GM12878 (cell line): ENCODE measurements around the gene CCS. TPM values are rescaled to one million over a fixed set of nuclear protein-coding genes. Genes with fewer than 3 reads are reported as not detected.
A peak's percentile ranks its signal among the peaks of the same experiment; 100 is the strongest.

Experiments
- BHLHE40 ChIP-seq, 2 experiments: fragments of 450-650 bp in 1 of 2; IDR thresholded peaks; 2 replicates each; pipeline ENCODE4 v1.6.1; 2011 to 2017; ENCODE audit warnings: low read depth in 2 of 2, borderline replicate concordance in 1 of 2, improper control_type of control experiment in 1 of 2, low read length in 1 of 2, mild to moderate bottlenecking in 1 of 2
- BRCA1 ChIP-seq: IDR thresholded peaks from 2 replicates; pipeline ENCODE4 v1.6.1; 2011; ENCODE audit warnings: low read depth, low read length, improper control_type of control experiment
- ESRRA ChIP-seq: IDR thresholded peaks from 2 replicates; pipeline ENCODE4 v1.6.1; 2012; ENCODE audit warnings: mild to moderate bottlenecking, low read length, improper control_type of control experiment
- GATAD2B ChIP-seq: fragments of 450-650 bp; conservative IDR thresholded peaks from 2 replicates; pipeline ENCODE4 v1.6.1; 2017; ENCODE audit warnings: low read depth, mild to moderate bottlenecking, moderate library complexity
- HDAC6 ChIP-seq: fragments of 200-600 bp; sonication (generic); IDR thresholded peaks from one replicate; pipeline ENCODE4 v1.8.0; 2017; ENCODE audit warnings: antibody characterized with exemption; ENCODE audit not compliant: unreplicated experiment
- HDGF ChIP-seq: fragments of 450-650 bp; IDR thresholded peaks from 2 replicates; pipeline ENCODE4 v1.6.1; 2016; ENCODE audit warnings: antibody characterized with exemption
- JUNB ChIP-seq: IDR thresholded peaks from 2 replicates; pipeline ENCODE4 v1.6.1; 2016; ENCODE audit warnings: antibody characterized with exemption, mild to moderate bottlenecking
- MEF2B ChIP-seq: fragments of 450-650 bp; IDR thresholded peaks from 2 replicates; pipeline ENCODE4 v1.6.1; 2018; ENCODE audit warnings: mild to moderate bottlenecking, moderate library complexity; ENCODE audit not compliant: partially characterized antibody, poor library complexity, severe bottlenecking
- NBN ChIP-seq: fragments of 450-650 bp; IDR thresholded peaks from 2 replicates; pipeline ENCODE4 v1.6.1; 2016
- SMARCA5 ChIP-seq: fragments of 450-650 bp; IDR thresholded peaks from 2 replicates; pipeline ENCODE4 v1.6.1; 2017; ENCODE audit warnings: mild to moderate bottlenecking
- SPI1 ChIP-seq: IDR thresholded peaks from 2 replicates; pipeline ENCODE4 v1.6.1; 2011; ENCODE audit warnings: low read depth, mild to moderate bottlenecking, low read length, moderate library complexity, borderline replicate concordance; ENCODE audit not compliant: insufficient read depth
- SREBF1 ChIP-seq: IDR thresholded peaks from 2 replicates; pipeline ENCODE4 v1.6.1; 2012; ENCODE audit warnings: mild to moderate bottlenecking, low read length
- TCF12 ChIP-seq: IDR thresholded peaks from 2 replicates; pipeline ENCODE4 v1.6.1; 2011; ENCODE audit warnings: low read depth, mild to moderate bottlenecking, low read length
- YY1 ChIP-seq: IDR thresholded peaks from 2 replicates; pipeline ENCODE4 v1.6.1; 2011; ENCODE audit warnings: low read depth, mild to moderate bottlenecking, low read length
- ZBED1 ChIP-seq: IDR thresholded peaks from 2 replicates; pipeline ENCODE4 v1.6.1; 2016; ENCODE audit warnings: borderline replicate concordance
- ZNF24 ChIP-seq: fragments of 450-650 bp; IDR thresholded peaks from 2 replicates; pipeline ENCODE4 v1.6.1; 2017; ENCODE audit warnings: antibody characterized with exemption, mild to moderate bottlenecking
- polyA plus RNA-seq, 11 experiments: library from polyadenylated mRNA; depleted of rRNA in 4 of 11; unstranded in 6 of 11; stranded (reverse) in 5 of 11; fragments of >200 nt; fragmentation: Nextera tagmentation in 4 of 11; fragmentation: Illumina TruSeq in 1 of 11; extraction: Ambion mirVana in 4 of 11; extraction: Trizol in 1 of 11; gene quantifications; 1 replicate in 1 of 11; 2 replicates in 10 of 11; pipeline versions ENCODE4 v1.2.1 to v1.2.3, GENCODE V29; 2011 to 2016; ENCODE audit warnings: inconsistent platforms in 2 of 11, missing spikeins in 2 of 11, low read depth in 1 of 11
- total RNA-seq, 4 experiments: library from RNA; depleted of rRNA in 3 of 4; stranded (reverse); fragments of >200 nt in 3 of 4; fragmentation: Illumina TruSeq in 1 of 4; extraction: Trizol in 1 of 4; gene quantifications; 2 replicates each; pipeline versions ENCODE4 v1.2.1 to v1.2.3, GENCODE V29; 2013 to 2021
- TF ChIP-seq, protein P1 (sequence below): fragments of 450-650 bp; IDR thresholded peaks from 2 replicates; pipeline ENCODE4 v1.6.1; 2017; ENCODE audit warnings: mild to moderate bottlenecking, moderate library complexity
- TF ChIP-seq, protein P2 (sequence below): fragments of 450-650 bp; IDR thresholded peaks from 2 replicates; pipeline ENCODE4 v1.6.1; 2016; ENCODE audit warnings: mild to moderate bottlenecking
- TF ChIP-seq, protein P3 (sequence below): fragments of 450-650 bp; IDR thresholded peaks from 2 replicates; pipeline ENCODE4 v1.6.1; 2017; ENCODE audit warnings: low read depth, mild to moderate bottlenecking, moderate library complexity
- TF ChIP-seq, protein P4 (sequence below): fragments of 150-350 bp; IDR thresholded peaks from 2 replicates; pipeline ENCODE4 v1.6.1; 2016; ENCODE audit warnings: low read depth, low read length

CCS gene
- total and polyA plus RNA-seq, 10 of the 15 experiments (the other 5 are each of a cell fraction or from before 2014, with no cell fraction given) = 1.5 to 44.2 (median 30.6) TPM

DNA sequence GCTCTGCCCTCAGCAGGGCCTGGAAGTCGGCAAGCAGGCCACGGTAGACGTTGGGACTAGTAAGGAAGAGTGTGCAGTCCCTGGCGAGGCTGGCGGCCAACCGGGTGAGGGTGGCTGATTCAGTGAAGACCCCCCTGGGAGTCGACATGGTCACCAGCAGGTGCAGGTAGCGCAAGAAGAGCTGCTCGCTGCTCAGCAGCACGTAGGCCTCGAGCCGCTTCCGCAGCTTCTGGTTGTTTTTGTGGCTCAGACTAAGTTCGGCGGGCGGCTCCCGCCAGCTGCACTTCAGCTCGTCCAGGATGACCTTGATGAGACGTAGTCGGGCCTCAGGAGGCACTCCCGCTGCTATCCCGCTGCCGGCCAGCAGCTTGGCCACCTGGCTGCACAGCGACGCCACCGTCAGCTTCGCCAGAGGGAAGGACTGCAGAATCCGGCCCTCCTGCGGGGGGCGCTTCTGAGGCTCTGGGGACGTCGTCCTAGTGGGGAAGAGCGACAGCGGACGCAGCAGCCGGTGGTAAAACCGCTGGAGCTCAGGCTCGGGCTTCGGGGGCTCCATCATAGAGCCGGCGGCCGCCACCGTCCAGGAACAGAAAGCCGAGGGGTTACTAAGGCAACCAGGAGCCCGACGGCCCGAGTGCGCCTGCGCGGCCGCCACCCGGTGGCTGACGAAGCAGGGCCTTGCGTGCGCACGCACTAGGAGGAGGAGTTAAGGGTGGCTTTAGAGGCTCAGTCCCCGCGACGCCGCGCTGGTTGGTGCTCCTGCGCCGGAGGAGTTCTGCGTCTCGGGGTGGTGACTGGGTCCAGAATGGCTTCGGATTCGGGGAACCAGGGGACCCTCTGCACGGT, at the start of gene CCS, which contains the start of gene CCDC87 (continued):
- TF ChIP-seq, protein P1, sequence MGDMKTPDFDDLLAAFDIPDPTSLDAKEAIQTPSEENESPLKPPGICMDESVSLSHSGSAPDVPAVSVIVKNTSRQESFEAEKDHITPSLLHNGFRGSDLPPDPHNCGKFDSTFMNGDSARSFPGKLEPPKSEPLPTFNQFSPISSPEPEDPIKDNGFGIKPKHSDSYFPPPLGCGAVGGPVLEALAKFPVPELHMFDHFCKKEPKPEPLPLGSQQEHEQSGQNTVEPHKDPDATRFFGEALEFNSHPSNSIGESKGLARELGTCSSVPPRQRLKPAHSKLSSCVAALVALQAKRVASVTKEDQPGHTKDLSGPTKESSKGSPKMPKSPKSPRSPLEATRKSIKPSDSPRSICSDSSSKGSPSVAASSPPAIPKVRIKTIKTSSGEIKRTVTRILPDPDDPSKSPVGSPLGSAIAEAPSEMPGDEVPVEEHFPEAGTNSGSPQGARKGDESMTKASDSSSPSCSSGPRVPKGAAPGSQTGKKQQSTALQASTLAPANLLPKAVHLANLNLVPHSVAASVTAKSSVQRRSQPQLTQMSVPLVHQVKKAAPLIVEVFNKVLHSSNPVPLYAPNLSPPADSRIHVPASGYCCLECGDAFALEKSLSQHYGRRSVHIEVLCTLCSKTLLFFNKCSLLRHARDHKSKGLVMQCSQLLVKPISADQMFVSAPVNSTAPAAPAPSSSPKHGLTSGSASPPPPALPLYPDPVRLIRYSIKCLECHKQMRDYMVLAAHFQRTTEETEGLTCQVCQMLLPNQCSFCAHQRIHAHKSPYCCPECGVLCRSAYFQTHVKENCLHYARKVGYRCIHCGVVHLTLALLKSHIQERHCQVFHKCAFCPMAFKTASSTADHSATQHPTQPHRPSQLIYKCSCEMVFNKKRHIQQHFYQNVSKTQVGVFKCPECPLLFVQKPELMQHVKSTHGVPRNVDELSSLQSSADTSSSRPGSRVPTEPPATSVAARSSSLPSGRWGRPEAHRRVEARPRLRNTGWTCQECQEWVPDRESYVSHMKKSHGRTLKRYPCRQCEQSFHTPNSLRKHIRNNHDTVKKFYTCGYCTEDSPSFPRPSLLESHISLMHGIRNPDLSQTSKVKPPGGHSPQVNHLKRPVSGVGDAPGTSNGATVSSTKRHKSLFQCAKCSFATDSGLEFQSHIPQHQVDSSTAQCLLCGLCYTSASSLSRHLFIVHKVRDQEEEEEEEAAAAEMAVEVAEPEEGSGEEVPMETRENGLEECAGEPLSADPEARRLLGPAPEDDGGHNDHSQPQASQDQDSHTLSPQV = no peak
- TF ChIP-seq ZBED1 = no peak
- 0 out of 4 replicates have a peak, but pooled peaks of 1 of the 2 experiments have one; percentile 12 for TF ChIP-seq BHLHE40 (IDR thresholded peaks at IDR 0.05; ENCODE audit: borderline replicate concordance in 1 of 2, low read depth in 2 of 2, low read length in 1 of 2)
- TF ChIP-seq BRCA1 = no peak
- no peak for TF ChIP-seq ZNF24
- TF ChIP-seq NBN = peak; percentile 75
- TF ChIP-seq MEF2B = no peak
- TF ChIP-seq ESRRA = no peak
- TF ChIP-seq, protein P2, sequence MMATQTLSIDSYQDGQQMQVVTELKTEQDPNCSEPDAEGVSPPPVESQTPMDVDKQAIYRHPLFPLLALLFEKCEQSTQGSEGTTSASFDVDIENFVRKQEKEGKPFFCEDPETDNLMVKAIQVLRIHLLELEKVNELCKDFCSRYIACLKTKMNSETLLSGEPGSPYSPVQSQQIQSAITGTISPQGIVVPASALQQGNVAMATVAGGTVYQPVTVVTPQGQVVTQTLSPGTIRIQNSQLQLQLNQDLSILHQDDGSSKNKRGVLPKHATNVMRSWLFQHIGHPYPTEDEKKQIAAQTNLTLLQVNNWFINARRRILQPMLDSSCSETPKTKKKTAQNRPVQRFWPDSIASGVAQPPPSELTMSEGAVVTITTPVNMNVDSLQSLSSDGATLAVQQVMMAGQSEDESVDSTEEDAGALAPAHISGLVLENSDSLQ = peak; percentile 56; the same call in 1 of the 2 replicates
- 0 out of 2 replicates have a peak, but pooled peaks have one; percentile 59 for TF ChIP-seq SMARCA5
- TF ChIP-seq GATAD2B = no peak
- TF ChIP-seq, protein P3, sequence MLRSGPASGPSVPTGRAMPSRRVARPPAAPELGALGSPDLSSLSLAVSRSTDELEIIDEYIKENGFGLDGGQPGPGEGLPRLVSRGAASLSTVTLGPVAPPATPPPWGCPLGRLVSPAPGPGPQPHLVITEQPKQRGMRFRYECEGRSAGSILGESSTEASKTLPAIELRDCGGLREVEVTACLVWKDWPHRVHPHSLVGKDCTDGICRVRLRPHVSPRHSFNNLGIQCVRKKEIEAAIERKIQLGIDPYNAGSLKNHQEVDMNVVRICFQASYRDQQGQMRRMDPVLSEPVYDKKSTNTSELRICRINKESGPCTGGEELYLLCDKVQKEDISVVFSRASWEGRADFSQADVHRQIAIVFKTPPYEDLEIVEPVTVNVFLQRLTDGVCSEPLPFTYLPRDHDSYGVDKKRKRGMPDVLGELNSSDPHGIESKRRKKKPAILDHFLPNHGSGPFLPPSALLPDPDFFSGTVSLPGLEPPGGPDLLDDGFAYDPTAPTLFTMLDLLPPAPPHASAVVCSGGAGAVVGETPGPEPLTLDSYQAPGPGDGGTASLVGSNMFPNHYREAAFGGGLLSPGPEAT = no peak; the same call in 1 of the 2 replicates
- no peak for TF ChIP-seq SREBF1
- TF ChIP-seq JUNB = no peak
- TF ChIP-seq HDAC6 = peak; percentile 34
- TF ChIP-seq, protein P4, sequence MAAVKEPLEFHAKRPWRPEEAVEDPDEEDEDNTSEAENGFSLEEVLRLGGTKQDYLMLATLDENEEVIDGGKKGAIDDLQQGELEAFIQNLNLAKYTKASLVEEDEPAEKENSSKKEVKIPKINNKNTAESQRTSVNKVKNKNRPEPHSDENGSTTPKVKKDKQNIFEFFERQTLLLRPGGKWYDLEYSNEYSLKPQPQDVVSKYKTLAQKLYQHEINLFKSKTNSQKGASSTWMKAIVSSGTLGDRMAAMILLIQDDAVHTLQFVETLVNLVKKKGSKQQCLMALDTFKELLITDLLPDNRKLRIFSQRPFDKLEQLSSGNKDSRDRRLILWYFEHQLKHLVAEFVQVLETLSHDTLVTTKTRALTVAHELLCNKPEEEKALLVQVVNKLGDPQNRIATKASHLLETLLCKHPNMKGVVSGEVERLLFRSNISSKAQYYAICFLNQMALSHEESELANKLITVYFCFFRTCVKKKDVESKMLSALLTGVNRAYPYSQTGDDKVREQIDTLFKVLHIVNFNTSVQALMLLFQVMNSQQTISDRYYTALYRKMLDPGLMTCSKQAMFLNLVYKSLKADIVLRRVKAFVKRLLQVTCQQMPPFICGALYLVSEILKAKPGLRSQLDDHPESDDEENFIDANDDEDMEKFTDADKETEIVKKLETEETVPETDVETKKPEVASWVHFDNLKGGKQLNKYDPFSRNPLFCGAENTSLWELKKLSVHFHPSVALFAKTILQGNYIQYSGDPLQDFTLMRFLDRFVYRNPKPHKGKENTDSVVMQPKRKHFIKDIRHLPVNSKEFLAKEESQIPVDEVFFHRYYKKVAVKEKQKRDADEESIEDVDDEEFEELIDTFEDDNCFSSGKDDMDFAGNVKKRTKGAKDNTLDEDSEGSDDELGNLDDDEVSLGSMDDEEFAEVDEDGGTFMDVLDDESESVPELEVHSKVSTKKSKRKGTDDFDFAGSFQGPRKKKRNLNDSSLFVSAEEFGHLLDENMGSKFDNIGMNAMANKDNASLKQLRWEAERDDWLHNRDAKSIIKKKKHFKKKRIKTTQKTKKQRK = no peak
- TF ChIP-seq SPI1 = no peak
- TF ChIP-seq TCF12 = peak; percentile 68; the same call in 1 of the 2 replicates
- peak; percentile 89 for TF ChIP-seq HDGF
- 0 out of 2 replicates have a peak, but pooled peaks have one; percentile 9 for TF ChIP-seq YY1
